Calu3 (cell line): ENCODE results near the gene RSRC1. TPM values are rescaled to one million over a fixed set of nuclear protein-coding genes. Genes with fewer than 3 reads are reported as not detected.

ENCODE experiments used
- BruUV-seq: library from RNA; stranded (reverse); fragments of 400-500 nt; replicated peaks from 2 replicates; lab custom pipeline; 2021; lab: Mats Ljungman, UMichigan
- CTCF ChIA-PET: fragments of 300-600 bp; sonication (Branson Sonifier 250); formaldehyde crosslinking; loops from one replicate; lab custom pipeline; 2022; ENCODE audit warnings: antibody characterized with exemption; lab: Charles Lee
- DNase-seq: peaks from one replicate; pipeline ENCODE4 v3.0.0; 2022
- H3K27ac Mint-ChIP-seq: one replicate; pipeline ENCODE4 v1.8.0; 2022; ENCODE audit warnings: mixed read lengths; ENCODE audit not compliant: unreplicated experiment
- H3K27me3 Mint-ChIP-seq: one replicate; pipeline ENCODE4 v1.8.0; 2022; ENCODE audit warnings: mixed read lengths; ENCODE audit not compliant: unreplicated experiment
- H3K36me3 Mint-ChIP-seq: one replicate; pipeline ENCODE4 v1.8.0; 2022; ENCODE audit warnings: mild to moderate bottlenecking, moderate library complexity, mixed read lengths; ENCODE audit not compliant: insufficient read depth, unreplicated experiment
- H3K4me1 Mint-ChIP-seq: one replicate; pipeline ENCODE4 v1.8.0; 2022; ENCODE audit warnings: mild to moderate bottlenecking, low read depth, mixed read lengths; ENCODE audit not compliant: unreplicated experiment
- H3K4me3 Mint-ChIP-seq: one replicate; pipeline ENCODE4 v1.8.0; 2022; ENCODE audit warnings: mild to moderate bottlenecking, low read depth, moderate library complexity, mixed read lengths; ENCODE audit not compliant: unreplicated experiment
- H3K9me3 Mint-ChIP-seq: one replicate; pipeline ENCODE4 v1.8.0; 2022; ENCODE audit warnings: low read depth, mixed read lengths; ENCODE audit not compliant: unreplicated experiment
- CTCF ChIP-seq: fragments of 200-600 bp; IDR thresholded peaks from one replicate; pipeline ENCODE4 v1.8.0; 2022; ENCODE audit warnings: antibody characterized with exemption; ENCODE audit not compliant: unreplicated experiment
- intact Hi-C: fragments of 100-400 bp; cut with micrococcal nuclease; formaldehyde crosslinking; loops from one replicate; pipeline ENCODE4 v1.10.0; 2022; ENCODE audit not compliant: unreplicated experiment
- total RNA-seq: library from RNA; stranded (reverse); gene quantifications from 2 replicates; pipeline ENCODE4 v1.2.3, GENCODE V29; 2022

RSRC1 gene
- total RNA-seq, 1 experiment from 2014 or later: 81.3 TPM

- no peak overlapping the region for H3K27ac Mint-ChIP-seq
- H3K9me3 Mint-ChIP-seq: no peaks in the 10 kb centered on the region
- DNase-seq: peak; percentile 20
- TF ChIP-seq CTCF: no peak
- no peaks in the 10 kb centered on the region for H3K36me3 Mint-ChIP-seq
- BruUV-seq: no TSS peak
- no peaks in the 10 kb centered on the region for H3K27me3 Mint-ChIP-seq
- intact Hi-C loops: loop anchor here (5.0 to 10.0 kb wide), 5 partner anchors 74 to 664 kb away; no protein-coding TSS in a partner anchor
- CTCF ChIA-PET: interaction anchor here (1.1 to 1.2 kb wide), 2 partner anchors 33 to 925 kb away, joined by 3 to 7 read pairs; no protein-coding TSS in a partner anchor
- H3K4me1 Mint-ChIP-seq: peaks cover 8% of the 10 kb centered on the region
- no peak overlapping the region for H3K4me3 Mint-ChIP-seq
Measured at GRCh38 chr3:158531334-158531733, 421.4 kb downstream of the RSRC1 start.

- H3K4me1 Mint-ChIP-seq: peaks cover 8% of the 10 kb centered on the region
- no peak overlapping the region for H3K4me3 Mint-ChIP-seq
- H3K27ac Mint-ChIP-seq: no peak overlapping the region
- TF ChIP-seq CTCF: peak; percentile 73
- peak; percentile 50 for DNase-seq
- H3K27me3 Mint-ChIP-seq: no peaks in the 10 kb centered on the region
- no peaks in the 10 kb centered on the region for H3K9me3 Mint-ChIP-seq
- no TSS peak for BruUV-seq
- no peaks in the 10 kb centered on the region for H3K36me3 Mint-ChIP-seq
- intact Hi-C loops: loop anchor here (1.0 to 10.0 kb wide), 7 partner anchors 75 to 999 kb away; no protein-coding TSS in a partner anchor
- CTCF ChIA-PET: interaction anchor here (1.1 to 1.2 kb wide), 2 partner anchors 32 to 925 kb away, joined by 3 to 7 read pairs; no protein-coding TSS in a partner anchor
Measured at GRCh38 chr3:158532099-158532734, 422.3 kb downstream of the RSRC1 start.

GRCh38 chr3:158535918-158536317 is 426.0 kb downstream of the RSRC1 start:
- BruUV-seq: no TSS peak
- no peak for DNase-seq
- intact Hi-C loops: loop anchor here (5.0 to 10.0 kb wide), 2 partner anchors 106 to 541 kb away; partner anchors contain the start of gene GFM1
- H3K9me3 Mint-ChIP-seq: no peaks in the 10 kb centered on the region
- no peak overlapping the region for H3K27ac Mint-ChIP-seq
- H3K27me3 Mint-ChIP-seq: no peaks in the 10 kb centered on the region
- CTCF ChIA-PET: no interaction called here
- H3K36me3 Mint-ChIP-seq: no peaks in the 10 kb centered on the region
- H3K4me3 Mint-ChIP-seq: no peak overlapping the region
- peaks cover 5% of the 10 kb centered on the region for H3K4me1 Mint-ChIP-seq
- TF ChIP-seq CTCF: no peak

GRCh38 chr3:158539414-158540014 is 429.6 kb downstream of the RSRC1 start:
- DNase-seq: peak; percentile 70
- intact Hi-C loops: loop anchor here (1.0 to 10.0 kb wide), 3 partner anchors 103 to 545 kb away; partner anchors contain the start of gene GFM1
- H3K4me3 Mint-ChIP-seq: no peak overlapping the region
- CTCF ChIA-PET: interaction anchor here (0.7 to 2.5 kb wide), 2 partner anchors 30 to 120 kb away, joined by 3 to 8 read pairs; partner anchors contain the start of gene MLF1
- TF ChIP-seq CTCF: peak; percentile 55
- no peaks in the 10 kb centered on the region for H3K36me3 Mint-ChIP-seq
- H3K27ac Mint-ChIP-seq: no peak overlapping the region
- H3K4me1 Mint-ChIP-seq: no peaks in the 10 kb centered on the region
- H3K27me3 Mint-ChIP-seq: no peaks in the 10 kb centered on the region
- no TSS peak for BruUV-seq
- no peaks in the 10 kb centered on the region for H3K9me3 Mint-ChIP-seq
